22Rv1 (cell line): ENCODE results near the gene SPG7.

Source experiments
- ZFX ChIP-seq: fragments of 450-650 bp; IDR thresholded peaks from 2 replicates; pipeline ENCODE4 v1.6.1; 2017; ENCODE audit warnings: antibody characterized with exemption, borderline replicate concordance
- TF ChIP-seq, protein P1 (sequence below): fragments of 450-650 bp; IDR thresholded peaks from 2 replicates; pipeline ENCODE4 v1.5.1; 2017; ENCODE audit warnings: mild to moderate bottlenecking

GRCh38 chr16:89604764-89605163 lies 96.6 kb downstream of the SPG7 start:
- TF ChIP-seq, protein P1, sequence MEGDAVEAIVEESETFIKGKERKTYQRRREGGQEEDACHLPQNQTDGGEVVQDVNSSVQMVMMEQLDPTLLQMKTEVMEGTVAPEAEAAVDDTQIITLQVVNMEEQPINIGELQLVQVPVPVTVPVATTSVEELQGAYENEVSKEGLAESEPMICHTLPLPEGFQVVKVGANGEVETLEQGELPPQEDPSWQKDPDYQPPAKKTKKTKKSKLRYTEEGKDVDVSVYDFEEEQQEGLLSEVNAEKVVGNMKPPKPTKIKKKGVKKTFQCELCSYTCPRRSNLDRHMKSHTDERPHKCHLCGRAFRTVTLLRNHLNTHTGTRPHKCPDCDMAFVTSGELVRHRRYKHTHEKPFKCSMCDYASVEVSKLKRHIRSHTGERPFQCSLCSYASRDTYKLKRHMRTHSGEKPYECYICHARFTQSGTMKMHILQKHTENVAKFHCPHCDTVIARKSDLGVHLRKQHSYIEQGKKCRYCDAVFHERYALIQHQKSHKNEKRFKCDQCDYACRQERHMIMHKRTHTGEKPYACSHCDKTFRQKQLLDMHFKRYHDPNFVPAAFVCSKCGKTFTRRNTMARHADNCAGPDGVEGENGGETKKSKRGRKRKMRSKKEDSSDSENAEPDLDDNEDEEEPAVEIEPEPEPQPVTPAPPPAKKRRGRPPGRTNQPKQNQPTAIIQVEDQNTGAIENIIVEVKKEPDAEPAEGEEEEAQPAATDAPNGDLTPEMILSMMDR: no peak
- TF ChIP-seq ZFX: no peak
